H1 (cell line): ENCODE data around the gene DYTN. TPM values are rescaled to one million over a fixed set of nuclear protein-coding genes. Genes with fewer than 3 reads are reported as not detected.

Source experiments
- BRCA1 ChIP-seq: IDR thresholded peaks from 2 replicates; pipeline ENCODE4 v1.6.1; 2012; ENCODE audit warnings: low read depth, low read length, improper control_type of control experiment
- EGR1 ChIP-seq: IDR thresholded peaks from 2 replicates; pipeline ENCODE4 v1.6.1; 2011; ENCODE audit warnings: low read depth, low read length, borderline replicate concordance
- SAP30 ChIP-seq: fragments of 300-600 bp; sonication (generic); IDR thresholded peaks from 2 replicates; pipeline ENCODE4 v1.7.1; 2012; ENCODE audit warnings: low read length, moderate library complexity, mild to moderate bottlenecking, inconsistent platforms; ENCODE audit not compliant: insufficient read depth, insufficient replicate concordance
- SUZ12 ChIP-seq: fragments of 200-600 bp; sonication (generic); IDR thresholded peaks from 2 replicates; pipeline ENCODE4 v1.6.1; 2012; ENCODE audit warnings: mild to moderate bottlenecking, inconsistent platforms, low read length, moderate library complexity, mixed read lengths
- polyA plus RNA-seq, 7 experiments: library from polyadenylated mRNA; depleted of rRNA in 3 of 7; stranded (reverse) in 5 of 7; unstranded in 2 of 7; fragments of >200 nt in 5 of 7; fragments of 200-250 nt in 2 of 7; gene quantifications; 1 replicate in 5 of 7; 2 replicates in 1 of 7; 4 replicates in 1 of 7; pipeline versions ENCODE4 v1.2.1 to v1.2.3, GENCODE V29; 2011 to 2013; ENCODE audit warnings: missing spikeins in 2 of 7, mixed read lengths in 2 of 7
- total RNA-seq: library from RNA; stranded (reverse); fragmentation: NEBNext Ultra II Directional; extraction: Animal tissue kit (Norgen Biotek cat#: 25700); gene quantifications from 2 replicates; pipeline ENCODE4 v1.2.1, GENCODE V29; 2021
- TF ChIP-seq, protein P1 (sequence below): fragments of 300-600 bp; sonication (generic); IDR thresholded peaks from 2 replicates; pipeline ENCODE4 v1.7.1; 2012; ENCODE audit warnings: low read length, moderate library complexity, mild to moderate bottlenecking, inconsistent platforms; ENCODE audit not compliant: insufficient replicate concordance
- TF ChIP-seq, protein P2 (sequence below): IDR thresholded peaks from 2 replicates; pipeline ENCODE4 v1.6.1; 2012; ENCODE audit warnings: inconsistent platforms

The DYTN gene
- total and polyA plus RNA-seq, 2 of the 8 experiments (the other 6 are each of a cell fraction or from before 2014, with no cell fraction given) = not detected

DNA sequence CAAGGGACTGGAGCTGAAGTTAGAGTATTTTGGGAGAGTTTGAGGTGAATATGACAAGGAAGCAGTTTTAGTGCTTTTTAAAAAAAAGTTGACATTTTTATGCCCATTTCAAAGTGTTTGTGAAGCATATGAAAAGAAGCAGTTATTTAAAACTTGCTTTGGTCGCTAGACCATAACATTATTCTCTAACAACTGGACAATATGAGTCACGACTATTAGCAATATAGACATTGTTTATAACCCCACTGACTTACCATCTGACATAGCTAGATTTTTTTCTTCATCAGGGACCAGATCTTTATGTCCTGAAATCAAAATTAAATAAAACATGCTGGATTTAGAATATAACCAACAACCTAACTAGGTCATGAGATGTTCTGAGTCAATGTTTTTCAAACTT is 22.6 kb upstream of the DYTN start (continued):
- TF ChIP-seq, protein P1, sequence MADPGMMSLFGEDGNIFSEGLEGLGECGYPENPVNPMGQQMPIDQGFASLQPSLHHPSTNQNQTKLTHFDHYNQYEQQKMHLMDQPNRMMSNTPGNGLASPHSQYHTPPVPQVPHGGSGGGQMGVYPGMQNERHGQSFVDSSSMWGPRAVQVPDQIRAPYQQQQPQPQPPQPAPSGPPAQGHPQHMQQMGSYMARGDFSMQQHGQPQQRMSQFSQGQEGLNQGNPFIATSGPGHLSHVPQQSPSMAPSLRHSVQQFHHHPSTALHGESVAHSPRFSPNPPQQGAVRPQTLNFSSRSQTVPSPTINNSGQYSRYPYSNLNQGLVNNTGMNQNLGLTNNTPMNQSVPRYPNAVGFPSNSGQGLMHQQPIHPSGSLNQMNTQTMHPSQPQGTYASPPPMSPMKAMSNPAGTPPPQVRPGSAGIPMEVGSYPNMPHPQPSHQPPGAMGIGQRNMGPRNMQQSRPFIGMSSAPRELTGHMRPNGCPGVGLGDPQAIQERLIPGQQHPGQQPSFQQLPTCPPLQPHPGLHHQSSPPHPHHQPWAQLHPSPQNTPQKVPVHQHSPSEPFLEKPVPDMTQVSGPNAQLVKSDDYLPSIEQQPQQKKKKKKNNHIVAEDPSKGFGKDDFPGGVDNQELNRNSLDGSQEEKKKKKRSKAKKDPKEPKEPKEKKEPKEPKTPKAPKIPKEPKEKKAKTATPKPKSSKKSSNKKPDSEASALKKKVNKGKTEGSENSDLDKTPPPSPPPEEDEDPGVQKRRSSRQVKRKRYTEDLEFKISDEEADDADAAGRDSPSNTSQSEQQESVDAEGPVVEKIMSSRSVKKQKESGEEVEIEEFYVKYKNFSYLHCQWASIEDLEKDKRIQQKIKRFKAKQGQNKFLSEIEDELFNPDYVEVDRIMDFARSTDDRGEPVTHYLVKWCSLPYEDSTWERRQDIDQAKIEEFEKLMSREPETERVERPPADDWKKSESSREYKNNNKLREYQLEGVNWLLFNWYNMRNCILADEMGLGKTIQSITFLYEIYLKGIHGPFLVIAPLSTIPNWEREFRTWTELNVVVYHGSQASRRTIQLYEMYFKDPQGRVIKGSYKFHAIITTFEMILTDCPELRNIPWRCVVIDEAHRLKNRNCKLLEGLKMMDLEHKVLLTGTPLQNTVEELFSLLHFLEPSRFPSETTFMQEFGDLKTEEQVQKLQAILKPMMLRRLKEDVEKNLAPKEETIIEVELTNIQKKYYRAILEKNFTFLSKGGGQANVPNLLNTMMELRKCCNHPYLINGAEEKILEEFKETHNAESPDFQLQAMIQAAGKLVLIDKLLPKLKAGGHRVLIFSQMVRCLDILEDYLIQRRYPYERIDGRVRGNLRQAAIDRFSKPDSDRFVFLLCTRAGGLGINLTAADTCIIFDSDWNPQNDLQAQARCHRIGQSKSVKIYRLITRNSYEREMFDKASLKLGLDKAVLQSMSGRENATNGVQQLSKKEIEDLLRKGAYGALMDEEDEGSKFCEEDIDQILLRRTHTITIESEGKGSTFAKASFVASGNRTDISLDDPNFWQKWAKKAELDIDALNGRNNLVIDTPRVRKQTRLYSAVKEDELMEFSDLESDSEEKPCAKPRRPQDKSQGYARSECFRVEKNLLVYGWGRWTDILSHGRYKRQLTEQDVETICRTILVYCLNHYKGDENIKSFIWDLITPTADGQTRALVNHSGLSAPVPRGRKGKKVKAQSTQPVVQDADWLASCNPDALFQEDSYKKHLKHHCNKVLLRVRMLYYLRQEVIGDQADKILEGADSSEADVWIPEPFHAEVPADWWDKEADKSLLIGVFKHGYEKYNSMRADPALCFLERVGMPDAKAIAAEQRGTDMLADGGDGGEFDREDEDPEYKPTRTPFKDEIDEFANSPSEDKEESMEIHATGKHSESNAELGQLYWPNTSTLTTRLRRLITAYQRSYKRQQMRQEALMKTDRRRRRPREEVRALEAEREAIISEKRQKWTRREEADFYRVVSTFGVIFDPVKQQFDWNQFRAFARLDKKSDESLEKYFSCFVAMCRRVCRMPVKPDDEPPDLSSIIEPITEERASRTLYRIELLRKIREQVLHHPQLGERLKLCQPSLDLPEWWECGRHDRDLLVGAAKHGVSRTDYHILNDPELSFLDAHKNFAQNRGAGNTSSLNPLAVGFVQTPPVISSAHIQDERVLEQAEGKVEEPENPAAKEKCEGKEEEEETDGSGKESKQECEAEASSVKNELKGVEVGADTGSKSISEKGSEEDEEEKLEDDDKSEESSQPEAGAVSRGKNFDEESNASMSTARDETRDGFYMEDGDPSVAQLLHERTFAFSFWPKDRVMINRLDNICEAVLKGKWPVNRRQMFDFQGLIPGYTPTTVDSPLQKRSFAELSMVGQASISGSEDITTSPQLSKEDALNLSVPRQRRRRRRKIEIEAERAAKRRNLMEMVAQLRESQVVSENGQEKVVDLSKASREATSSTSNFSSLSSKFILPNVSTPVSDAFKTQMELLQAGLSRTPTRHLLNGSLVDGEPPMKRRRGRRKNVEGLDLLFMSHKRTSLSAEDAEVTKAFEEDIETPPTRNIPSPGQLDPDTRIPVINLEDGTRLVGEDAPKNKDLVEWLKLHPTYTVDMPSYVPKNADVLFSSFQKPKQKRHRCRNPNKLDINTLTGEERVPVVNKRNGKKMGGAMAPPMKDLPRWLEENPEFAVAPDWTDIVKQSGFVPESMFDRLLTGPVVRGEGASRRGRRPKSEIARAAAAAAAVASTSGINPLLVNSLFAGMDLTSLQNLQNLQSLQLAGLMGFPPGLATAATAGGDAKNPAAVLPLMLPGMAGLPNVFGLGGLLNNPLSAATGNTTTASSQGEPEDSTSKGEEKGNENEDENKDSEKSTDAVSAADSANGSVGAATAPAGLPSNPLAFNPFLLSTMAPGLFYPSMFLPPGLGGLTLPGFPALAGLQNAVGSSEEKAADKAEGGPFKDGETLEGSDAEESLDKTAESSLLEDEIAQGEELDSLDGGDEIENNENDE = no peak
- TF ChIP-seq SAP30 (no peak), EGR1 (no peak), BRCA1 (no peak), SUZ12 (no peak)
- TF ChIP-seq, protein P2, sequence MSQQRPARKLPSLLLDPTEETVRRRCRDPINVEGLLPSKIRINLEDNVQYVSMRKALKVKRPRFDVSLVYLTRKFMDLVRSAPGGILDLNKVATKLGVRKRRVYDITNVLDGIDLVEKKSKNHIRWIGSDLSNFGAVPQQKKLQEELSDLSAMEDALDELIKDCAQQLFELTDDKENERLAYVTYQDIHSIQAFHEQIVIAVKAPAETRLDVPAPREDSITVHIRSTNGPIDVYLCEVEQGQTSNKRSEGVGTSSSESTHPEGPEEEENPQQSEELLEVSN = no peak
